MG63 (cell line): ENCODE measurements around the gene DACH1. TPM values are rescaled to one million over a fixed set of nuclear protein-coding genes. Genes with fewer than 3 reads are reported as not detected.

Experiments
- DNase-seq: peaks from one replicate; pipeline ENCODE4 v3.0.0-alpha.2; 2020
- H3K27me3 ChIP-seq: fragments of 250-450 bp; sonication (Bioruptor Pico); 2 replicates; pipeline ENCODE4 v1.5.1; 2020; ENCODE audit warnings: mild to moderate bottlenecking, moderate library complexity
- H3K36me3 ChIP-seq: fragments of 250-450 bp; sonication (Bioruptor Pico); 2 replicates; pipeline ENCODE4 v1.5.1; 2020; ENCODE audit warnings: mild to moderate bottlenecking, moderate library complexity
- H3K4me3 ChIP-seq: fragments of 250-450 bp; sonication (Bioruptor Pico); 2 replicates; pipeline ENCODE4 v1.5.1; 2020; ENCODE audit warnings: mild to moderate bottlenecking, moderate library complexity
- H3K9me3 ChIP-seq: fragments of 250-450 bp; sonication (Bioruptor Pico); 2 replicates; pipeline ENCODE4 v1.5.1; 2020; ENCODE audit warnings: mild to moderate bottlenecking, moderate library complexity
- total RNA-seq: library from RNA; depleted of rRNA; stranded (reverse); fragments of >200 nt; shearing (Covaris generic); gene quantifications from 2 replicates; pipeline ENCODE4 v1.2.3, GENCODE V29; 2014; ENCODE audit warnings: low replicate concordance

The DACH1 gene
- total RNA-seq, 1 experiment from 2014 or later = not detected

DNA sequence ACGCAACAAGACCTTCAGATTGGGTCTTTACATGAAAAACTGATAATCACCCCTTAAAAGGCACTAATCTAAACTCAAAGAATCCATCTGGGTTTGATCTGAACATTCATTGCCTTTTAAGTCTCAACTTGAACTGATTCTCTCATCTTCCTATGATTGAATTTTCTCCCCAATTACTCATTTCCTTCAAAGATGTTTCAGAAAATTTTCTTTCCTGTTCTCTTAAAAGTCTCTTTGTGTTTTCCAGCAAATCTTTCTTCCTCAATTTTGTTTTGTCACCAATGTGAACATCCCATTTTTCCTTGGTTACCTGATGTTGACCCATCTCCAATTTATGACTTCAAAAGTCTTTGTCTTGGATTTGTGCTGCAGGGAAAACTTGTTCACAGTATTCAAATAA is 234.3 kb downstream of the DACH1 start:
- H3K36me3 ChIP-seq = no peaks in the 10 kb centered on the region
- no peak for DNase-seq
- H3K9me3 ChIP-seq = no peaks in the 10 kb centered on the region
- H3K4me3 ChIP-seq = no peak overlapping the region
- no peaks in the 10 kb centered on the region for H3K27me3 ChIP-seq

DNA sequence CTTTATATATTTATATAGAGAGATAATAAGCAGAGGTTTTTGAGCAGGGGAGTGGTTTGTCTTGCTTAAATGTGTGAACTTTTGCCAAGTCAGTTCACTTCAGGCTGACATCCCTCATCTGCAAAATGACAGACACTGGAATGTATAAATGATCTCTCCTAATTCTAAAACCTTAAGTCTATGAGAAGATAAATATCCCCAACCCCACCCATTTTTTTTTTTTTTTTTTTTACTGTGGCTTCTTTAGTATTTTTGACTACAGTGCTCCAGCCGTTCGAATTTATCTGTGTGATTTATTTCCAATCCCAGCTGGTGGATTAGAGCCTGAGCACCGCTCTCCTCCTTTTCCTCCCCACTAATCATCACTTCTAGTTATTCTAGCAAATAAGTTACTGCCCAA is 234.8 kb downstream of the DACH1 start:
- no peak overlapping the region for H3K4me3 ChIP-seq
- H3K9me3 ChIP-seq = no peaks in the 10 kb centered on the region
- no peaks in the 10 kb centered on the region for H3K27me3 ChIP-seq
- H3K36me3 ChIP-seq = no peaks in the 10 kb centered on the region
- no peak for DNase-seq

DNA sequence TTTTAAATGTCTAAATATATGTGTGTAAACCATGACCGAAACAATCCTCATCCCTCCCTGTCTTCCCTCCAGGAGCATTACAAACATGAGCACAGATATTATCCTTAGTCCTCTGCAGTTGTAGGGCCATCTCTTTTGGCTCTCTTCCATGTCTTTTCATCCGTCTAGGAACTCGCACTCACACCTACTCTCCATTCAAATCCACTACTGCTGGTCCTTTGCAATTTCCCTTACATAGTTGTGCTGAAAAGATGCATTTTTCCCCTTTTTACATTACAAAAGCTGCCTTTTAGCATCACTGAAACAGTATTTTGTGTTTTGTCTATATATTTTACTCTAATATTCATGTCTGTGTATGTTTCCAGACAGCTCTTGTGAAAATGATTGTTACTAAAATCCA is 237.8 kb downstream of the DACH1 start:
- Histone ChIP-seq H3K27me3 (no peaks in the 10 kb centered on the region), H3K36me3 (no peaks in the 10 kb centered on the region), H3K9me3 (no peaks in the 10 kb centered on the region), H3K4me3 (no peak overlapping the region)
- no peak for DNase-seq

DNA sequence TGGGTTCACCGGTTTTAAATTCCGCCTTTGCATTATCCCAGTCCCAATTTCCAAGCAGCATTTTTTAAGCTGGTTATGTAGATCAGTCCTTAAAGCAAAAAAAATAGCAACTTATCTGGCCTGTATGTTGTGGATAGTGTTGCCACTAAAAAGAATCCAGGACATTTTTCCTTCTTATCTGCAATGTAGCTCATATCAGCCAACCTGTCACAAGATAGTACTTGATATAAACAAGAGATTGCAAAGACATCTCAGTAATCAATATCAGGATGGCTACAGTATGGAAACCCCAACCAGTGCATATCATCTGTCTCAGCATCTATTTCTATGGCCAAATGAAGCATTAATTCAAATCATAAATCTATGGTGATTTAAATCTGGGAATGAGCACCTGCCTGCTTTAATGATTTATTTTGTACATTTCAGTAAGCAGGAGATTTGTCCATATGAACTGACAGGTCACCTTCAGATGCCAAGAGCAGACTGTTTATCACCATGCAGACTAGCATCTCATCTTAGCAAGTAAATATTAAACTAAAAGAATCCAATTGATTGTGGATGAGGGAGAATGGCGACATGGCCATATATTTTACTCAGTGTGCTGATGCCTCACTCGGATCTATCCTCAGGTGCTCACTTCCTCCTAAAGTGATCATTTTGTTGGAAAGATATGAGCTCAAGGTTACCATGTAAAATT is 240.4 kb downstream of the DACH1 start:
- H3K27me3 ChIP-seq = no peaks in the 10 kb centered on the region
- H3K9me3 ChIP-seq = no peaks in the 10 kb centered on the region
- DNase-seq = no peak
- no peak overlapping the region for H3K4me3 ChIP-seq
- H3K36me3 ChIP-seq = no peaks in the 10 kb centered on the region

DNA sequence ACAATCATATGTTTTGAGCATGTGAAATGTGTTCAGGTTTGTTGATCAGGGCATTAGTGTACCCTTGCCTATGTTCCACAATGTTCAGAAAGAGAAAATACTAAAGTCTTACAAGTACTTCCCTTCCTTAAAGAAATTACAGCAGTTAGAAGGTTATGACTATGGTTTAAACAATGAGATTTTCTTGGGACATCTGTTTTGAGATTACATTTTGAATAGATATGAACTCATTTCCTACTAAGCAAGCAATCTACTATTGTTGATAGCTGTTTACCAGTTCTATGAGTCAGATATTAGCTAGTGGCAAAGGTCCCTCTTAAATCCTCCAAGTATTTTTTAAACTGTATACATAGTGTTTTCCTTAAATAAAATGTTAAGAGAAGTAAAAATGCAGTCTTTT is 241.3 kb downstream of the DACH1 start:
- DNase-seq = no peak
- no peaks in the 10 kb centered on the region for H3K36me3 ChIP-seq
- H3K9me3 ChIP-seq = no peaks in the 10 kb centered on the region
- no peaks in the 10 kb centered on the region; the same call in 1 of the 2 replicates for H3K27me3 ChIP-seq
- no peak overlapping the region for H3K4me3 ChIP-seq

DNA sequence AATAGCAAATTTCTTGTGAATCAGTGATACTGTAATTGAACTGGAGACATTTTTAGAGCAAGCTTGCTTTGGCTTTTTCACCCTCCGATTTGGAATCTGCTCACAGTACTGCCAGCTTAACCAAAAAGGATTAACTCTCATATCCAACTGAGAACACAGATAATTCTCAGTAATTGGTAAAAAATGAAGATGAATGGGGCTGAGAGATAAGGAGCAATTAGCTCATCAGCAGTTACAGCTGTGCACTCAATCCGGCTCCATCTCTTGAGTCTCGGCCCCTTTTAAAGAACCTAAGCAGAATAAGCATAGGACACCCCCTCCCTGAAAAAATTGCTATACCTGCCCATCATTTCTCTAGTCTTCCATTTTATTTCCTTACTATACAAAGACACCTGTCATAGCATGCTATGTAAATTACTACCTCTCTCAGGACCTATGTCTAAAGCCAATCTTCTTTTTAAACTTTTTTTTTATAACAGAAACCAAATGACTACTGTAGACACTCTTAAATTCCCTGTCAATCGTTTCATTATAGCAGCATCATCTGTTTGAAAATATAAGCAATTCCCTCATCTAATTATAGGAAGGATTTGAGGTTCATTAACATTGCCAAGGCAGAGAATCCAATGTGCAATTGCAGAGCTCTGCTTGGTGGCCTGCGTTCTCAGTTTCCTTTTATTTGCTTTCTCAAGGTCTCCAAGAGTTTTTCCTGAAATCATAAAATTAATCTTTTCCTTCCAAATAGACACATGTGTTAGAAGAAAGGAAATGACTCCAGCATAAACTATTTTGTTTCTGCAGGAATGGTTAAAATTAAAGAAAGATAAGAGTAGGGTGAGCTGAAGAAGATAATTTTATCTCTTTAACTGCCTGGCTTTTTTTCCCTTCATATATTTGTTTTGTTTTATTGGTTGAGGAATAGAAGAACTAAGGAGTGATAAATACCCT is 242.1 kb downstream of the DACH1 start:
- Histone ChIP-seq H3K9me3 (no peaks in the 10 kb centered on the region), H3K4me3 (no peak overlapping the region), H3K27me3 (no peaks in the 10 kb centered on the region; the same call in 1 of the 2 replicates), H3K36me3 (no peaks in the 10 kb centered on the region)
- no peak for DNase-seq

DNA sequence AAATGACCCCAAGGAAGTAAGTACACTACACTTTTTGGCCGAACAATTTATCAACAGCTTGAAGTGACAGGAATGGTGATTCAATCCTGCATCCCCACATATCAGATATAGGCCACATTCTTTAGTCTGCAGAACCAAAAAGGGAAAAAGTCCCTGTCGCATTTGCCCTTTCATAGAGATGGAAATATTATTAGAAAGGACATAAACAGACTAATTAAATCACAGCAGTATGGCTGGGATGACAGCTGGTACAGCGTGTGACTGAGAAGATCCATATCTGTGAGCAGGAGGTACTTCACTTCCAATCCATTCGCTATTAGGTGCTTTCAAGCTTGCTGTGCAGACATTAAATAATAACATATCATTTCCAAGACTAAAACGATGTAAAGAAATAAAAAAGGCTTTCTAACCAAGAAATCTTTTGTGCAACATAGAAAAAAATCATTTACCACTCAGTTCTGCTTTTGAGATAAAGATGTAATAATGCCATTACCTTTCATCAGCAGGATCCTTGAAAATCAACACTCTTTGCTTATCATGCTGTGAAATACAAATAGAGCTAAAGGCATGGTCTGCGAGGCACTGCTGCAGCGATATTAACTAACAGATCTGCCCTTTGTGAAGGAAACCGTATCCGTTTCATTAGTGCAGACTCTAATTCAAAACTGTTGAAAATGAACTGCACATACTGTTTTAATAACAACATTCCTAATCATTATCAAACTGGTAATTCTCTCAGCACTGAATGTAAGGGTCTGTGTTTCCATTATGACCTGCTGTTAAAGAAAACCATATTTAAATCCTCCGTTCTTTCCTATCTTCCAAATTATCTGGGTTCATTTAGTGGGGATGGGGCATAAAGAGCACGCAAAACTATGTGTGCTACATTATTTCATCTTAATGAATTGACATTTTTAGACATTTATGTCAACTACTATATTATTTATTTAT is 245.6 kb downstream of the DACH1 start:
- H3K27me3 ChIP-seq = no peaks in the 10 kb centered on the region; the same call in 1 of the 2 replicates
- H3K36me3 ChIP-seq = no peaks in the 10 kb centered on the region
- H3K4me3 ChIP-seq = no peak overlapping the region
- no peaks in the 10 kb centered on the region for H3K9me3 ChIP-seq
- DNase-seq = no peak

DNA sequence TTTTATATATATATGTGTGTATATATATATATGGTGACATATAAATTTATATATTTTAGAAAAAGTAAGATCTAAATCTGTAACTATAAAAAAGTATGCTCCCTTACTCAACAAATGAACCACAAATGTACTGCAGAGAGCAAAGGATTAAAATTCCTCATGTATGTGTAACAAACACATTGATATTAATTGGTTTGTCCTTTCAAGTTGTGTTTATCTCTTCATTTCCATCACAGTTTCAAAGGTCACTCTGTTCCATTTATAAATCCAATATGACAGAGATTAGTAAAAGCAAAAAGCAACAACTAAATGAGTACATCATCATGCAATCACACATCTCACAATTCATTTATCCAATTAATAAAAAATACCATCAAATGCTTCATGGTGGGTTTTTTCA is 247.9 kb downstream of the DACH1 start:
- no peak overlapping the region for H3K4me3 ChIP-seq
- no peaks in the 10 kb centered on the region for H3K9me3 ChIP-seq
- no peak for DNase-seq
- no peaks in the 10 kb centered on the region for H3K36me3 ChIP-seq
- H3K27me3 ChIP-seq = no peaks in the 10 kb centered on the region; the same call in 1 of the 2 replicates

DNA sequence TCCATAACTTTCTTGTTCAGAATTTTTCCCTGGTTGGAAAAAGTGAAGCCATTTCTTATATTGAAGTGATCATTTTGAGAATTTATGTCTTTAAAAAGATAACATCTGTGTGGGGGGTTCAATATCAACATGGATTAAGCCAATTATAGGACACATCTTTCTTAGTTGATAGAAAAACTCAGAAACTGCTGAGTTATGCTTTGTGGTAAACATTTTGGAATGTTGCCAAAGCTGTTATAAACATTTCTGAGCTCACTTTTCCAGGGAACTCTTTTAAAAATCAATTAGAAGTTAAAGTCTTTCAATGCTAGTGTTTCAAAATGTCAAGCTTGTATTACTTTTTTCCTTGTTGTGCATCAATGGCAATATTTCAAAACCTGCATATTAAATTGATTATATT is 248.8 kb downstream of the DACH1 start:
- H3K27me3 ChIP-seq = no peaks in the 10 kb centered on the region; the same call in 1 of the 2 replicates
- no peaks in the 10 kb centered on the region for H3K36me3 ChIP-seq
- H3K9me3 ChIP-seq = no peaks in the 10 kb centered on the region
- no peak overlapping the region for H3K4me3 ChIP-seq
- DNase-seq = no peak

DNA sequence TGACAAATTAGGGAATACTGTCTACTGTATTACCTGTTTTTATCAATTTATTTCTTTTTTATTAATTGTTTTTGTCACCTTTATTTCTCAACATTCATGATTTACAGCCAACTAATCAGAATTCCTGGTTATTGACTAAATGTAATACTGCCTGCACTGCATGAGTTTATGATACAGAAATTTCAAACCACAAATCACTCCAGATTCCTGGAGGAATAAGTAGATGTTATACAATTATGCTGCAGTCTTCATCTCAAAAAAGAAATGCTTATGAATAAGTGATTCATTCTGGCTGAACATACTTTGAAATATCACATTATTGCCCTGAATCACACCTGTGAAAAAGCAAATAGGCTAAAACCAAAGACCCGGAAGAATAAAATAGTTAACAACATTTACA is 249.7 kb downstream of the DACH1 start:
- Histone ChIP-seq H3K4me3 (no peak overlapping the region), H3K27me3 (no peaks in the 10 kb centered on the region; the same call in 1 of the 2 replicates), H3K36me3 (no peaks in the 10 kb centered on the region), H3K9me3 (no peaks in the 10 kb centered on the region)
- DNase-seq = no peak

DNA sequence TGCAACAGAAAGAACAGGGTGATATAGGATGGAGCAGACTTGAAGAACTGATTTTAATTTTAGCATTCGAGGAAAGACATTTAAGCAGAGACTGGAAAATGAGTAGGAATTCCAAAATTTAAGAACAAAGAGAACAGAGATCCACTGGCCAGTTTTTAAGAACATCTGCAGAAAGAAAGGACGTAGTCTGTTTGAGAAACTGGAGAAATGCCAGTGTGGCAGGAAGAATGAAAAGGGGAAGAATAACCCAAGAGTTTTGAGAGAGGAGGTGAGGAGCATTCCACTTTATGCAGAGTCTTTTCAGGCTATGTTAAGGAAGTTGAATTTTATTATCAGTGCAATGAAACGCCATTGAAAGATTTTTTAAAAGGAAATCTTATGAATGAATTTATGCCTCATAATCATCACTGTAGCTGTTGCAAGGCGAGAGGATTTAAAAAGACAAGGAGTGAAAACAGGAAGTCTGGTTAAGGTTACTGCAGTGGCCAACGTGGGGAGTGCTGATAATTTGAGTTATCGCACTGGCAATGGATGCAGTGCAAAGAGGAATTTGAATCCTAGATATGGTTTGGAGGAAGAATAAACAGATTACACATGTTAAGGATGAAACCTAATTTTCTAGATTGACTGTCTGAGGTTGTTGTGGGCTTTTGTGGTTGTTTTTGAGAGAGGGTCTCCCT is 253.8 kb downstream of the DACH1 start:
- no peaks in the 10 kb centered on the region for H3K27me3 ChIP-seq
- H3K4me3 ChIP-seq = no peak overlapping the region
- DNase-seq = no peak
- H3K9me3 ChIP-seq = no peaks in the 10 kb centered on the region
- no peaks in the 10 kb centered on the region for H3K36me3 ChIP-seq

DNA sequence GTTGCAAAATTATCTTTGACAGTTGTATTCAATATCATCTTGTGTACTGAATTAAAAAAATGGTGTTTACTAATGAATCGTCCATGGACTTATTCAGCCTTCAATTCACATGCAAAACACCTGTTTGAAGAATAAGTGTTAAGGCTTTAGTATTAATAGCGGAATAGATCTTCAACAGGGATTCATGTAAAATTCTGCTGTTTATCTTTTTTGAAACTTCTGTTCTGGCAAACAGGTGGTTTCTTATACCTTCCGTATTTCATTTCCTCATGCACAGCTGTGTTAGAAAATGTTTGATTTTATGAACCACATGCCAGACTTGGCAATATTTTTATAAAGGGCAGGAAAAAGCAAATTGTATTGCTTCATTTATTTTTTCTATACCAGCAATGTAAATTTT is 255.7 kb downstream of the DACH1 start:
- no peaks in the 10 kb centered on the region for H3K36me3 ChIP-seq
- no peak for DNase-seq
- H3K4me3 ChIP-seq = no peak overlapping the region
- no peaks in the 10 kb centered on the region for H3K27me3 ChIP-seq
- H3K9me3 ChIP-seq = no peaks in the 10 kb centered on the region

DNA sequence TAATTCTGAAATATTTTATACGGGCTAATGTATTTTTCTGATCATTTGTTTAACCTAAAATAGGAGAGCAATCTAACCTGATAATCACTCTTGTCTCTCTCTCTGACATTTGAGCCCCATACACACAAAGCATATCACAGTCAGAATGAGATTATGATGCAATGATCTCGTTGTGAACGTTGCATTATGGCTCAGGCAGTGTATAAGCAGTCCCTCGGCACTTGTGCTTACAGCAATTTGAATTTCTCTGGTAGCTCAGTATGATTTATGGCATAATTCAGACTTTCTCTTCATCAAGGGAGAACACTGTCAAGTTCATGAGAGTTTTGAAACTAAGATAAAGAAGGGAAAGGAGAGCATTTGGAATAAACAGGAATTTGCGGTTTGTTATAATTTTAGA is 256.1 kb downstream of the DACH1 start:
- H3K36me3 ChIP-seq = no peaks in the 10 kb centered on the region
- H3K27me3 ChIP-seq = no peaks in the 10 kb centered on the region
- no peaks in the 10 kb centered on the region for H3K9me3 ChIP-seq
- H3K4me3 ChIP-seq = no peak overlapping the region
- DNase-seq = no peak

DNA sequence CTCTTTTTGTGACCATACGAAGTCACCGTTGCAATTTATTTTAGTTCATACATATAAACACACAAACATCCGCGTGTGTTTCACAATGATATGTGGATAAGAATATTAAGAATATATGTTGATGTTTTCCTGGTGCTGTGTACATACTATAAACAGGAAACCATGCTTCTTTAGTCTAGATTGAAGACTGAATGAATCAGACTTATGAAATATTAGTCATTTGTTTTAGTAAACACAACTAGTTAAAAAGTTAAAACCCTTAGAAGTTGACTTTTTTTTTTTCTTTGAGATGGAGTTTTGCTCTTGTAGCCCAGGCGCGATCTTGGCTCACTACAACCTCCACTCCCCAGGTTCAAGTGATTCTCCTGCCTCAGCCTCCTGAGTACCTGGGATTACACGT is 257.7 kb downstream of the DACH1 start:
- Histone ChIP-seq H3K27me3 (no peaks in the 10 kb centered on the region), H3K36me3 (no peaks in the 10 kb centered on the region), H3K9me3 (no peaks in the 10 kb centered on the region), H3K4me3 (no peak overlapping the region)
- no peak for DNase-seq

DNA sequence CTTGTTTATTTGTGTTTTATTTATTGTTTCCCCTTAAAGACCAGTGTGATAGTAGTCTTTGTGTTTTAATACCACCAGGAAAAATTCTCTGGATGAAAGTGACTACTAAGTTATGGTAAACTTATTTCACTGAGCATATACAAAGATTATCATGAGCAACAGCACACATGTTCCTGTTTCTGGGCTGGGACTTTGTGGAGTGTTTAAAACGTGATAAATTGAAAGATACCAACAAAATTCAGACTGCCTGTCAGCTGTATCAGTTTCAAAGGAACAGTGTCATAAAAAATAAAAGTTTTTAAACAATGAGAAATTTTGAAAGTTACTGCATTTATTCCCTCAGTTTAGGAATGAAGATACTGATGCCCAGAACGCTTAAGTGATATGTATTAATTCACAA is 259.4 kb downstream of the DACH1 start:
- no peaks in the 10 kb centered on the region for H3K36me3 ChIP-seq

DNA sequence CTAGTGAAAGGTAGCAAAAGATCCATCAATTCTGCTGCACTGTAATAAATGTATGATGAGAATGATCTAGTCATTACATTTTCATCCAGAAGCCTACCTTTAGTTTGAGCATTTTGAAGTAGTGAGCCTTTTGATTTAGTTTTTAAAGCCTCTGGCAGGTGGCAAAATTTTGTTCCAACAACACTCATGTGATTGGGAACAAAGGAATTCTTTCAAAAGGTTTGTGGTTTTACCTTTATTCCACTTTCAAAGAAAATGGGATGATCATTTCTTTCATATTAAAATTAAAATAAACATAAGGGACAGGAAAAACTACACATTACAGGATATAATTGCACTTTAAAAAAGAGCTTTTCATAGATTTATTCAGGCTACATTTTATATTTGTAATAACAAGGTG is 260.2 kb downstream of the DACH1 start:
- DNase-seq = no peak
- Histone ChIP-seq H3K9me3 (no peaks in the 10 kb centered on the region), H3K36me3 (no peaks in the 10 kb centered on the region), H3K27me3 (no peaks in the 10 kb centered on the region), H3K4me3 (no peak overlapping the region)

More for the DNA sequence above, 259.4 kb downstream of the DACH1 start:
- Histone ChIP-seq H3K4me3 (no peak overlapping the region), H3K27me3 (no peaks in the 10 kb centered on the region), H3K9me3 (no peaks in the 10 kb centered on the region)
- DNase-seq = no peak
